SU-DHL-6 (cell line): ENCODE results near the gene FHAD1.

Experiments used
- H2AFZ ChIP-seq: fragments of 200-600 bp; sonication (generic); 2 replicates; pipeline ENCODE4 v1.6.1; 2014; ENCODE audit warnings: low read depth, mild to moderate bottlenecking, moderate library complexity, mixed read lengths, antibody characterized with exemption, low read length; ENCODE audit not compliant: severe bottlenecking
- H3F3A ChIP-seq: fragments of 200-600 bp; shearing (Covaris generic); 2 replicates; pipeline ENCODE4 v1.6.0; 2016; ENCODE audit warnings: antibody characterized with exemption, mild to moderate bottlenecking; ENCODE audit not compliant: insufficient read depth
- H3K27ac ChIP-seq: fragments of 200-600 bp; sonication (generic); 2 replicates; pipeline ENCODE4 v1.5.1; 2016; ENCODE audit warnings: low read depth, mild to moderate bottlenecking, low read length, moderate library complexity, mixed read lengths
- H3K27me3 ChIP-seq: fragments of 200-600 bp; sonication (generic), shearing (Covaris generic); 2 replicates; pipeline ENCODE4 v1.6.0; 2014; ENCODE audit warnings: mild to moderate bottlenecking, low read length
- H3K36me3 ChIP-seq: fragments of 200-600 bp; sonication (generic); 2 replicates; pipeline ENCODE4 v1.6.1; 2014; ENCODE audit warnings: mild to moderate bottlenecking, low read length, mixed read lengths
- H3K4me2 ChIP-seq: fragments of 300-600, 200-600 bp; shearing (Covaris generic), sonication (generic); 2 replicates; pipeline ENCODE4 v1.6.0; 2014; ENCODE audit warnings: low read length, low read depth, mild to moderate bottlenecking; ENCODE audit not compliant: poor library complexity, severe bottlenecking
- H3K4me3 ChIP-seq: fragments of 200-600 bp; sonication (generic); 2 replicates; pipeline ENCODE4 v1.5.1; 2014; ENCODE audit warnings: antibody characterized with exemption, low read length, mild to moderate bottlenecking, mixed read lengths; ENCODE audit not compliant: insufficient read depth, poor library complexity, severe bottlenecking
- H3K79me2 ChIP-seq: fragments of 200-600 bp; sonication (generic); 2 replicates; pipeline ENCODE4 v1.6.1; 2014; ENCODE audit warnings: mild to moderate bottlenecking, low read length, moderate library complexity; ENCODE audit not compliant: insufficient read depth
- H3K9ac ChIP-seq: fragments of 200-600 bp; sonication (generic); 2 replicates; pipeline ENCODE4 v1.7.0; 2014; ENCODE audit warnings: mild to moderate bottlenecking, low read length
- H3K9me2 ChIP-seq: fragments of 200-600 bp; sonication (generic); replicated peaks from 2 replicates; pipeline ENCODE4 v1.6.1; 2014; ENCODE audit warnings: low read length; ENCODE audit not compliant: insufficient read depth
- H3K9me3 ChIP-seq: fragments of 200-600 bp; sonication (generic); 2 replicates; pipeline ENCODE4 v1.6.1; 2014; ENCODE audit warnings: low read length, mixed read lengths; ENCODE audit not compliant: insufficient read depth
- H4K20me1 ChIP-seq: fragments of 200-600 bp; sonication (generic); 2 replicates; pipeline ENCODE4 v1.6.1; 2014; ENCODE audit warnings: low read depth, mild to moderate bottlenecking, antibody characterized with exemption, low read length, moderate library complexity, mixed read lengths
- CTCF ChIP-seq: fragments of 200-600 bp; sonication (generic); IDR thresholded peaks from one replicate; pipeline ENCODE4 v1.5.1; 2017; ENCODE audit warnings: antibody characterized with exemption, mild to moderate bottlenecking, low read length, moderate library complexity; ENCODE audit not compliant: insufficient read depth, poor library complexity, severe bottlenecking
- EZH2phosphoT487 ChIP-seq: fragments of 200-600 bp; sonication (generic), shearing (Covaris generic); conservative IDR thresholded peaks from 2 replicates; pipeline ENCODE4 v1.6.1; 2018; ENCODE audit warnings: mild to moderate bottlenecking, antibody characterized with exemption, low read length, moderate library complexity, mixed read lengths

FHAD1 gene

GRCh38 chr1:15218287-15219279 lies 28.4 kb upstream of the FHAD1 start:
- no peak overlapping the region for H3K27ac ChIP-seq
- H3K4me3 ChIP-seq, result no peak overlapping the region
- H3K4me2 ChIP-seq, result no peak overlapping the region
- H3K36me3 ChIP-seq, result no peaks in the 10 kb centered on the region
- no peaks in the 10 kb centered on the region for H3F3A ChIP-seq
- no peak overlapping the region for H3K9ac ChIP-seq
- no peaks in the 10 kb centered on the region for H3K79me2 ChIP-seq
- H4K20me1 ChIP-seq, result no peaks in the 10 kb centered on the region
- H3K27me3 ChIP-seq, result no peaks in the 10 kb centered on the region
- TF ChIP-seq EZH2phosphoT487 (no peak), CTCF (no peak)
- H2AFZ ChIP-seq, result no peak overlapping the region
- H3K9me3 ChIP-seq, result no peaks in the 10 kb centered on the region
- H3K9me2 ChIP-seq, result no peaks in the 10 kb centered on the region

DNA sequence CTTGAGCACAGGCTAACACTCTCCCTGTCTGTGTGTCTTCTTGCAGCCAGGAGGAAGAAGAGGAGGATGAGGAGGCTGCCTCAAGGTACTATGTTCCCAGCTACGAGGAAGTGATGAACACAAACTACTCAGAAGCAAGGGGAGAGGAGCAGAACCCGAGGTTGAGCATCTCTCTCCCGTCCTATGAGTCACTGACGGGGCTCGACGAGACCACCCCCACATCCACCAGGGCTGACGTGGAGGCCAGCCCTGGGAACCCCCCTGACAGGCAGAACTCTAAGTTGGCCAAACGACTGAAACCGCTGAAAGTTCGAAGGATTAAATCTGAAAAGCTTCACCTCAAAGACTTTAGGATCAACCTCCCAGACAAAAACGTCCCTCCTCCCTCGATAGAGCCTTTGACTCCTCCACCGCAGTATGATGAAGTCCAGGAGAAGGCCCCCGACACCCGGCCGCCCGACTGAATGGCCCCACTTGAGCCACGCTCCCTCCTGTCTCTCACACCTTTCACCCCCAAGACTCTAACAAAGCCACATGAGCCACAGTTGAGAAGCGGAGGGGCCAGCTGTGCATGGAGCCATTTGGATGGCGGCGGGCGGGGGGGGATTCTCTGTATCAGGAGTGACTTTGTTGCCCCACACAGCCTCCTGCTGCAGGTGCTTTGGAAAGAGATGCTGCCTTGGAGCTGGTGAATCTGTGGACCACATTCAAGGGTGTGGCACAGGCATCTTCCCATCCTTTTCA lies 27.6 kb upstream of the FHAD1 start:
- Histone ChIP-seq H3K79me2 (no peaks in the 10 kb centered on the region), H3K27ac (no peak overlapping the region), H3K9me2 (no peaks in the 10 kb centered on the region), H2AFZ (no peak overlapping the region), H3K9me3 (no peaks in the 10 kb centered on the region), H3K4me2 (no peak overlapping the region), H3K36me3 (no peaks in the 10 kb centered on the region), H3K27me3 (no peaks in the 10 kb centered on the region), H3F3A (no peaks in the 10 kb centered on the region), H3K4me3 (no peak overlapping the region), H4K20me1 (no peaks in the 10 kb centered on the region), H3K9ac (no peak overlapping the region)
- no peak for TF ChIP-seq CTCF
- no peak for TF ChIP-seq EZH2phosphoT487

GRCh38 chr1:15220024-15220392 lies 27.0 kb upstream of the FHAD1 start:
- Histone ChIP-seq H4K20me1 (no peaks in the 10 kb centered on the region), H3K27me3 (no peaks in the 10 kb centered on the region), H3K9me3 (no peaks in the 10 kb centered on the region), H2AFZ (no peak overlapping the region), H3K79me2 (no peaks in the 10 kb centered on the region), H3K4me3 (no peak overlapping the region), H3F3A (no peaks in the 10 kb centered on the region), H3K36me3 (no peaks in the 10 kb centered on the region), H3K9ac (no peak overlapping the region), H3K4me2 (no peak overlapping the region), H3K27ac (no peak overlapping the region), H3K9me2 (no peaks in the 10 kb centered on the region)
- no peak for TF ChIP-seq CTCF
- no peak for TF ChIP-seq EZH2phosphoT487
